Liver (tissue), 3 donors: ENCODE measurements around the gene AP3M1.

ENCODE experiments used
- CTCF ChIP-seq: fragments of 150-350 bp; IDR thresholded peaks from 2 replicates; pipeline ENCODE4 v1.5.1; 2017; ENCODE audit warnings: improper control_type of control experiment, low read depth, low read length; ENCODE audit not compliant: missing input control
- FOXA1 ChIP-seq: IDR thresholded peaks from 2 replicates; pipeline ENCODE4 v1.6.1; 2016; ENCODE audit warnings: antibody characterized with exemption
- HNF4G ChIP-seq: IDR thresholded peaks from 2 replicates; pipeline ENCODE4 v1.6.1; 2016; ENCODE audit warnings: antibody characterized with exemption
- JUND ChIP-seq, 2 donors: IDR thresholded peaks; 2 replicates each; pipeline ENCODE4 v1.6.1; 2016; ENCODE audit warnings: antibody characterized with exemption in 2 of 2
- RAD21 ChIP-seq, 2 donors: IDR thresholded peaks; 2 replicates each; pipeline ENCODE4 v1.6.1; 2016; ENCODE audit warnings: antibody characterized with exemption in 2 of 2, mild to moderate bottlenecking in 2 of 2
- REST ChIP-seq: IDR thresholded peaks from 2 replicates; pipeline ENCODE4 v1.6.1; 2016; ENCODE audit warnings: antibody characterized with exemption, mild to moderate bottlenecking
- RXRA ChIP-seq, 2 donors: IDR thresholded peaks; 2 replicates each; pipeline ENCODE4 v1.6.1; 2017 to 2018; ENCODE audit warnings: antibody characterized with exemption in 2 of 2, mild to moderate bottlenecking in 1 of 2
- TF ChIP-seq, protein P1 (sequence below): IDR thresholded peaks from 2 replicates; pipeline ENCODE4 v1.6.1; 2016; ENCODE audit warnings: antibody characterized with exemption
- donor health status: healthy.
- donor health status: healthy.

DNA sequence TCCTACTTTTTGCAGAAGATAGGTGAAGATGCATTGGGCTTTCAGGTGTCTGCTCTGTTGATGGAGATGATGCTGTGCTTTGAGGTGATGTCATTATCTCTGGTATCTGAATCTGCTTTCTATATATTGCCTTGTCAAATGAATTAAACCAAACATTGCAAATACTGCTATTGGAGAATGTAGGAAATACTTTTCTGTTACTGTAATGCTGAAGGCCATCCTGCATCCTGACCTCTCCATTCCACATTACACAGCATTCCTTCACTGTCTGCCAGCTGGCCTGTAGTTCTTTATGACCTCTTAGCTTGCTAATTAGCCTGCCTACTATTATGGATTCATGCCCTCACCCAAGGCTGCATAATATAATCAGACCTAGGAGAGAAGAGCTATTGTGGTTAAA lies 79.5 kb downstream of the AP3M1 start:
- TF ChIP-seq CTCF (no peak), REST (no peak), RAD21 (IDR thresholded peaks at IDR 0.05) (no peak), HNF4G (no peak), RXRA (IDR thresholded peaks at IDR 0.05) (peak in 1 of 2 donors; percentile 18), FOXA1 (no peak), JUND (IDR thresholded peaks at IDR 0.05) (no peak)
- TF ChIP-seq, protein P1, sequence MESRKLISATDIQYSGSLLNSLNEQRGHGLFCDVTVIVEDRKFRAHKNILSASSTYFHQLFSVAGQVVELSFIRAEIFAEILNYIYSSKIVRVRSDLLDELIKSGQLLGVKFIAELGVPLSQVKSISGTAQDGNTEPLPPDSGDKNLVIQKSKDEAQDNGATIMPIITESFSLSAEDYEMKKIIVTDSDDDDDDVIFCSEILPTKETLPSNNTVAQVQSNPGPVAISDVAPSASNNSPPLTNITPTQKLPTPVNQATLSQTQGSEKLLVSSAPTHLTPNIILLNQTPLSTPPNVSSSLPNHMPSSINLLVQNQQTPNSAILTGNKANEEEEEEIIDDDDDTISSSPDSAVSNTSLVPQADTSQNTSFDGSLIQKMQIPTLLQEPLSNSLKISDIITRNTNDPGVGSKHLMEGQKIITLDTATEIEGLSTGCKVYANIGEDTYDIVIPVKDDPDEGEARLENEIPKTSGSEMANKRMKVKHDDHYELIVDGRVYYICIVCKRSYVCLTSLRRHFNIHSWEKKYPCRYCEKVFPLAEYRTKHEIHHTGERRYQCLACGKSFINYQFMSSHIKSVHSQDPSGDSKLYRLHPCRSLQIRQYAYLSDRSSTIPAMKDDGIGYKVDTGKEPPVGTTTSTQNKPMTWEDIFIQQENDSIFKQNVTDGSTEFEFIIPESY = no peak
